Measurements from ENCODE around the gene HACE1. TPM values are rescaled to one million over a fixed set of nuclear protein-coding genes. Genes with fewer than 3 reads are reported as not detected.

The HACE1 gene
- total RNA-seq, 4 donors from 2014 or later = 9.8 to 30.1 (median 16.8) TPM

- ATAC-seq (ENCODE audit: low FRiP score) (no peak), DNase-seq (ENCODE audit: low spot score) (no peak)
- TF ChIP-seq, protein P1, sequence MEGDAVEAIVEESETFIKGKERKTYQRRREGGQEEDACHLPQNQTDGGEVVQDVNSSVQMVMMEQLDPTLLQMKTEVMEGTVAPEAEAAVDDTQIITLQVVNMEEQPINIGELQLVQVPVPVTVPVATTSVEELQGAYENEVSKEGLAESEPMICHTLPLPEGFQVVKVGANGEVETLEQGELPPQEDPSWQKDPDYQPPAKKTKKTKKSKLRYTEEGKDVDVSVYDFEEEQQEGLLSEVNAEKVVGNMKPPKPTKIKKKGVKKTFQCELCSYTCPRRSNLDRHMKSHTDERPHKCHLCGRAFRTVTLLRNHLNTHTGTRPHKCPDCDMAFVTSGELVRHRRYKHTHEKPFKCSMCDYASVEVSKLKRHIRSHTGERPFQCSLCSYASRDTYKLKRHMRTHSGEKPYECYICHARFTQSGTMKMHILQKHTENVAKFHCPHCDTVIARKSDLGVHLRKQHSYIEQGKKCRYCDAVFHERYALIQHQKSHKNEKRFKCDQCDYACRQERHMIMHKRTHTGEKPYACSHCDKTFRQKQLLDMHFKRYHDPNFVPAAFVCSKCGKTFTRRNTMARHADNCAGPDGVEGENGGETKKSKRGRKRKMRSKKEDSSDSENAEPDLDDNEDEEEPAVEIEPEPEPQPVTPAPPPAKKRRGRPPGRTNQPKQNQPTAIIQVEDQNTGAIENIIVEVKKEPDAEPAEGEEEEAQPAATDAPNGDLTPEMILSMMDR (IDR thresholded peaks at IDR 0.05) = no peak
Observed at GRCh38 chr6:104699593-104700329, 160.0 kb downstream of the HACE1 start.

GRCh38 chr6:104698979-104699378 lies 160.7 kb downstream of the HACE1 start:
- no peak for ATAC-seq (ENCODE audit: low FRiP score)
- no peak for DNase-seq (ENCODE audit: low spot score)
- TF ChIP-seq, protein P1 (IDR thresholded peaks at IDR 0.05) = no peak

- TF ChIP-seq, protein P1 (IDR thresholded peaks at IDR 0.05) = no peak
- DNase-seq (ENCODE audit: low spot score) = no peak
- no peak for ATAC-seq (ENCODE audit: low FRiP score)
Observed at GRCh38 chr6:104692008-104692407, 167.7 kb downstream of the HACE1 start.

DNA sequence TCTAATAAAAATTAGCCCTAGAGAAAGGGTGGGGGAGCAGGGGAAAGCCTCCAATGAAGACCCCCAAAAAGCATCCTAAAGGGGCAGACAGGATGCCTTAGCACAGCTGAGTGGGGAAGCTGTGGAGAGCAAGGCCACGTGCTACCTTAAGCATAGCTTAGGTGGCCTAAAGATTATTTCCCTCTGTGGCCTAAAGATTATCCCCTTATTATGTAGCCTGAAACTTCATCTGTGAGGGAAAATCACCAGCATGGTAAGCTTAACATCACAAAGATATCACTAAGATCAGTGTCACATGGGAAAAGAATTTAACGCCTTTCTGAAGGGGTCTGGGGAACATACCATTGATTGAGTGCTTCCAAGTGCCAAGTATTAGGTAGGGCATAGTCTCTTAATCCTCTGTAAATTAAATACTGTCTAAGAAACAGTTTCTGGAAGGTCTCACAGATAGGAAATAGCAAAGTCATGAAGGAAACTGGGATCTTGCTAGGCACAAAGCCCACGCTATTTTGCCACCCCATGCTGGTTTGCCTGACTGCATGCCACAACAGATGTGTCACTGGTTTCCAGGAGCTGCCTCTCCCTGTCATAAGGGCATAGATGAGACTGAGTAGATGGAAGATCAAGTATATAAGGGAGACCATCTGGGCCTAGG lies 170.0 kb downstream of the HACE1 start:
- TF ChIP-seq, protein P1 (IDR thresholded peaks at IDR 0.05) = no peak
- DNase-seq (ENCODE audit: low spot score) = no peak
- ATAC-seq (ENCODE audit: low FRiP score) = no peak

- DNase-seq (ENCODE audit: low spot score) = no peak
- no peak for ATAC-seq (ENCODE audit: low FRiP score)
- TF ChIP-seq, protein P1 (IDR thresholded peaks at IDR 0.05) = no peak
Observed at GRCh38 chr6:104688283-104688969, 171.3 kb downstream of the HACE1 start.

GRCh38 chr6:104686550-104687175 lies 173.1 kb downstream of the HACE1 start:
- DNase-seq (ENCODE audit: low spot score) = no peak
- ATAC-seq (ENCODE audit: low FRiP score) = no peak
- TF ChIP-seq, protein P1 (IDR thresholded peaks at IDR 0.05) = no peak

All from omental fat pad (tissue), 4 donors.